Measurements from ENCODE around the gene CFAP73.

The CFAP73 gene

GRCh38 chr12:113167868-113168267, 18.3 kb downstream of the CFAP73 start:
- no peak for DNase-seq

- no peak for DNase-seq
Measured at GRCh38 chr12:113169697-113170096, 20.2 kb downstream of the CFAP73 start.

- no peak for DNase-seq
Measured at GRCh38 chr12:113170457-113170856, 20.9 kb downstream of the CFAP73 start.

- DNase-seq = no peak
Measured at GRCh38 chr12:113170926-113171325, 21.4 kb downstream of the CFAP73 start.

- DNase-seq = no peak
Measured at GRCh38 chr12:113171543-113171942, 22.0 kb downstream of the CFAP73 start.

- no peak for DNase-seq
Measured at GRCh38 chr12:113172185-113172584, 22.7 kb downstream of the CFAP73 start.

GRCh38 chr12:113173081-113173698, 23.7 kb downstream of the CFAP73 start:
- DNase-seq = no peak

GRCh38 chr12:113174461-113175384, 25.2 kb downstream of the CFAP73 start:
- peak; percentile 86 to 87 for DNase-seq

GRCh38 chr12:113179023-113179422, 29.5 kb downstream of the CFAP73 start:
- DNase-seq = no peak

- DNase-seq = no peak
Measured at GRCh38 chr12:113180333-113180732, 30.8 kb downstream of the CFAP73 start.

- DNase-seq = no peak
Measured at GRCh38 chr12:113181975-113182374, 32.5 kb downstream of the CFAP73 start.

- DNase-seq = no peak
Measured at GRCh38 chr12:113183030-113183589, 33.6 kb downstream of the CFAP73 start.

GRCh38 chr12:113184098-113184899, 34.8 kb downstream of the CFAP73 start:
- DNase-seq = no peak

GRCh38 chr12:113184900-113185179, 35.3 kb downstream of the CFAP73 start:
- DNase-seq = peak; percentile 90 to 92

GRCh38 chr12:113185180-113186032, 35.9 kb downstream of the CFAP73 start, which contains the start of the genes DDX54 and RITA1:
Gene DDX54, minus strand, starts transcription at chr12:113185478. Its CDS starts 27 bp downstream, at chr12:113185451.
Gene RITA1, plus strand, starts transcription at chr12:113185721. Its CDS starts 1,026 bp downstream, at chr12:113186747.
- DNase-seq = peak; percentile 85 to 87

GRCh38 chr12:113186033-113186365, 36.5 kb downstream of the CFAP73 start:
- DNase-seq = no peak

GRCh38 chr12:113186666-113187325, 37.3 kb downstream of the CFAP73 start:
- no peak for DNase-seq

GRCh38 chr12:113189361-113189760, 39.8 kb downstream of the CFAP73 start:
- DNase-seq = no peak

- no peak for DNase-seq
Measured at GRCh38 chr12:113190761-113191160, 41.2 kb downstream of the CFAP73 start.

GRCh38 chr12:113191227-113191626, 41.7 kb downstream of the CFAP73 start:
- DNase-seq = no peak

GRCh38 chr12:113194971-113195391, 45.5 kb downstream of the CFAP73 start:
- DNase-seq = no peak

GRCh38 chr12:113195598-113195997, 46.1 kb downstream of the CFAP73 start:
- no peak for DNase-seq

Measured in activated CD4-positive, alpha-beta T cell treated with anti-CD3 and anti-CD28 coated beads, Interleukin-2, amount 50 U/mL, for 48 hours (primary cell).